ENCODE results near the gene TTC32. TPM values are rescaled to one million over a fixed set of nuclear protein-coding genes. Genes with fewer than 3 reads are reported as not detected.

The TTC32 gene
- polyA plus RNA-seq, 6 donors from 2014 or later, result 29.8 to 46.2 (median 35.8) TPM

DNA sequence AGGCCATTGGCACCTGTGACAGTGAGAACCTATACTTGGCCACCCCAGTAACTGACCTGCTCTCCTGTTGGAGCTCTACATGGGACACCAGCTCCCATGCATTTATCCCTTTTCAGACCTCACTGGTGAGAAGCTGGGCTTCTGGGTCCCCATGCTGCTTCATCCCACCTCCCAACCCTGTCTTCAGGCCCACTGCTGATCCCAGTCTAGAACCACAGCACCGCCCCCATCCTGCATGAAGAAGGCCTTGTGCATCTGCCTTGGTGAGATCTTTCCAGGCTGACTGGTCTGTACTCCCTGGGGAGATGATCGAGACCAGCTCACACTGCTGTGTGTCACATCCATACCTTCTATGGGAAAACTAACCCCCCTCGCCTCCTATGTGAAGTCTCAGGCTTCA, 22.7 kb downstream of the TTC32 start:
- Mint-ChIP-seq H3K36me3 (peaks cover 5 to 15% of the 10 kb centered on the region in 2 donors), H3K27me3 (no peaks in the 10 kb centered on the region), H3K4me1 (no peaks in the 10 kb centered on the region), H3K4me3 (peak overlapping the region in 1 of 8 donors; percentile 68), H3K9me3 (no peaks in the 10 kb centered on the region), H3K27ac (no peak overlapping the region)
- ATAC-seq (ENCODE audit: low read depth in 2 of 2) (no peak), DNase-seq (no peak)

DNA sequence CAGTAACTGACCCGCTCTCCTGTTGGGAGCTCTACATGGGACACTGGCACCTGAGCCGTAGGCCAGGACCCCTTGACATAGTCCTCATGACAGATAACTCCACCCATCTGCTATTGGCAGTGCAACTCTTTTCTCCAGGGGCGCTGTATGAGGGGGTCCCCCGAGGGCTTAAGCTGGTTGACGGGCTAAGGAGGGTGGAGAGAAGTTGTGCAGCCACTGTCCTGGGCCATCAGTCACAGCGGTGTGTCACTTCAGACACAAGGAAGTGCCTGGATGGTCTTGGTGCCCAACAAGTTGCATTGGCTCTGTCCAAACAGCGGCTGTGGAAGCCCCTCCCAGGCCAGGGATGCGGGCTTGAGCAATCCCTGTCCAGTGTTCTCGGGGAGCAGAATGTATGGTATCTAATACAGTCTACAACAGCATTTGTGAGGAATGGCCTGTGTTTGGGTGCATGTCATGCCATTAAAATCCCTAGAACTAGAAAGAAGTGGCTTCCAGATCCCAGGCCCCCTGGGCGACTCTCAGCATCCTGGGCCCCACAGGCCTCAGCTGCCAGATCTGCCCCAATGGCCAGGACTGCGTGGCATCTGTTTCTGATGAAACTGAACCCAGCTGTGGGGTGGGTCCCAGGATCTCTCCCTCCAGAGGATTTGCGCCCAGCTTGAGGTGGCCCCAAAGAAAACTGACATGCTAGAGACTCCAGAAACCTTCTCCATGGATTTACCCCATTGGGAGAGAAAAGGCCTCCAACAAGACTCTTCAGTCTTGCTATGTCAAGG, 23.3 kb downstream of the TTC32 start:
- no peak for ATAC-seq (ENCODE audit: low read depth in 2 of 2)
- Mint-ChIP-seq H3K4me3 (no peak overlapping the region), H3K4me1 (no peaks in the 10 kb centered on the region), H3K27ac (no peak overlapping the region), H3K9me3 (no peaks in the 10 kb centered on the region), H3K36me3 (peaks cover 7 to 15% of the 10 kb centered on the region in 2 donors), H3K27me3 (no peaks in the 10 kb centered on the region)
- no peak for DNase-seq

DNA sequence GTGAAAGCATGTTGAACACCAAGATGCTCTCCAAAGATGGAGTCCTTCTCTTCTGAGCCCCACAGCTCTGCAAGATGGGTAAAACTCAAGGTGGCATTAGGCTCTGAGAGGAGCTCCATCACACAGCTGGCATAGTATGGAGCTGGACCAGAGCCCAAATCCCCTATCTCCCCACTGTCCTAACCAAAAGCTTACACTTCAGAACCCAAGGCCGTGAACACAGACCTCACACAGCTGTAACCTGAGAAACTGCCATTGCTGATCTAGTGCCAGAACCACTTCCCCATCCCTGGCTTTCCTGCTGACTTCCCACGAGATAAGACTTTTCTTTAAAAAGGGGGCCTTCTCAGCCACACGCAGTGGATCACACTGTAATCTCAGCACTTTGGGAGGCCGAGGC, 25.0 kb downstream of the TTC32 start:
- Mint-ChIP-seq H3K27ac (peak overlapping the region in 2 of 6 donors; percentile 35 to 37), H3K4me1 (no peaks in the 10 kb centered on the region), H3K27me3 (no peaks in the 10 kb centered on the region), H3K36me3 (peaks cover 7 to 15% of the 10 kb centered on the region in 2 donors), H3K4me3 (no peak overlapping the region), H3K9me3 (no peaks in the 10 kb centered on the region)
- DNase-seq, result no peak
- ATAC-seq (ENCODE audit: low read depth in 2 of 2), result no peak

DNA sequence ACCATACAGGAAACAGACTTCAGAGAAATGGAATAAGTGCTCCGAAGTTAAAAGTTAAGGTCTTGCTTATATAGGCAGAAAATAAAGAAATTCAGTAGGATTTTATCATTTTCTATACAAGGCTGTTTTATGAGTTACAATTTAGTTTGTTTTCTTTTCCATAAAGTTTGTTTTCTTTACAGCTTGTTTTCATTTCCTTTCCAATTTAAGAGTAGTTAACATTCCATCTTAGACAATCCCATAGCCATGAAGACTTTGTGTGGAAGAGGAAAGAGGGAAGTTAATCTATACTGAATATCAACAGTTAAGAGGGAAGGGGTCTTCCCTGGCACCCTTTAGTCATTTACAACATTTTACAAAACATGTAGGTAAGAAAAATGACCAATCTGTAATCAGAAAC, 26.5 kb downstream of the TTC32 start:
- ATAC-seq (ENCODE audit: low read depth in 2 of 2) (no peak), DNase-seq (no peak)
- Mint-ChIP-seq H3K27me3 (no peaks in the 10 kb centered on the region), H3K4me3 (no peak overlapping the region), H3K4me1 (peaks cover 0 to 4% (median 1%) of the 10 kb centered on the region in 3 donors), H3K27ac (no peak overlapping the region), H3K9me3 (no peaks in the 10 kb centered on the region), H3K36me3 (peaks cover 7 to 10% of the 10 kb centered on the region in 2 donors)

DNA sequence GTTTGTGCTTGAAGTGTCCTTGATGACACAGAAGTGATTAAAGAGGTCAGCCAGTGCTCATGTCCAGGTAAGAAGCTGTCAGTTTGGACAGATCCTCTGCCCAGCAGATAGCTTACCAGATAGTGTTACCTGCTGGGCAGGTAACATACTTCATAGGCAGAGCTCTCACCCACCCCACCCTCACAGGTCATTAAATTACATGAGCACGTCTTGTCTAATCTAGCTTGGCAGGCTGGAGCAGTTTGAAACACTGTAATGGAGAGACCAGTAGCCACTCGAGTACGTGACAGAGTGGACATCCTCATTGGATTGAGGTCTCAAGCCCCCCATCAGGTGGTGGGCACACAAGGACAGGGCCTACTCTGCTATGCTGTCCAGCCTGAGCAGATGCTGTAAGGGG, 27.1 kb downstream of the TTC32 start:
- ATAC-seq (ENCODE audit: low read depth in 2 of 2) (no peak), DNase-seq (no peak)
- no peak overlapping the region for H3K4me3 Mint-ChIP-seq
- H3K36me3 Mint-ChIP-seq, result peaks cover 7 to 10% of the 10 kb centered on the region in 2 donors
- H3K27ac Mint-ChIP-seq, result peak overlapping the region in 1 of 6 donors; percentile 40
- no peaks in the 10 kb centered on the region for H3K9me3 Mint-ChIP-seq
- peaks cover 1 to 8% (median 7%) of the 10 kb centered on the region in 3 donors for H3K4me1 Mint-ChIP-seq
- no peaks in the 10 kb centered on the region for H3K27me3 Mint-ChIP-seq

DNA sequence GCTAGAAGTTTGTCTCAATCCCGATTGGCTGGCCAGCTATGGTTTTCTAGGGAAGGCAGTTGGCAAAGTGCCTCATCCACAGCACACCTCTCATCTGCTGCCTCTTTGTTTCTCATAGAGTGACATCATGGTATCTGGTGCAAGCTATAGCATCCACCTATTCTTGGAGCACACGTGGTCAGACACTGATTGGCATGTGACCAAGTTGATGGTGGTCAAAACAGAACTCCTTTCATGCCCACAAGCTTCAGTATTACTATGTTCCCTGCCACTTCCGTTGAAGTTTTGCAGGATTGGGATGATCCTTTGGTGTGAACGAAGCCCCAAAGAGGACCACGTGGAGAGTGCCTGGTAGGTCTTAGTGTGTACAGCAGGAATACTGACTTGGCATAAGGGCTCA, 28.8 kb downstream of the TTC32 start:
- no peak for DNase-seq
- H3K27me3 Mint-ChIP-seq, result no peaks in the 10 kb centered on the region
- no peak for ATAC-seq (ENCODE audit: low read depth in 2 of 2)
- H3K36me3 Mint-ChIP-seq, result peaks cover 5 to 7% of the 10 kb centered on the region in 2 donors
- H3K9me3 Mint-ChIP-seq, result no peaks in the 10 kb centered on the region
- H3K4me3 Mint-ChIP-seq, result no peak overlapping the region
- H3K4me1 Mint-ChIP-seq, result peaks cover 15 to 23% (median 22%) of the 10 kb centered on the region in 3 donors
- no peak overlapping the region for H3K27ac Mint-ChIP-seq

DNA sequence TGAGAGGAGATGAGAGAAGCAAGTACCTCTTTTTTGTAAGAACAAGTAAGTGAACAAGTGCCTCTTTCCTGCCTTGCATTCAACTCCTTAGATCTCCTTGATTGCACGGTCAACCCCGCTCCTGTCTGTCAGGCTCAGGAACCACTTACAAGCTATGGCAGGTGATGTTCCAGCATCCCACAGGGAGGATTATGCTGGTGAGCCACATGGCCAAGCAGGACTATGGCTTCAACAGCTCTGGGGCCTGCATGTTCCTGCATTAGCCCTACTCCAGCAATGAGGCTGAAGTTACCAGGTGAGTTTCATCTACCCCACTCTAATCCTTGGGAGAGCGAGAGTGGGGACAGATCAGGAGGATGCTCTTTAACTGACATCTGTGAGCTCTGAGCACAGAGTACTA, 29.5 kb downstream of the TTC32 start:
- H3K4me3 Mint-ChIP-seq, result peak overlapping the region in 1 of 8 donors; percentile 63
- peaks cover 16 to 29% (median 23%) of the 10 kb centered on the region in 3 donors for H3K4me1 Mint-ChIP-seq
- peaks cover 5 to 7% of the 10 kb centered on the region in 2 donors for H3K36me3 Mint-ChIP-seq
- ATAC-seq (ENCODE audit: low read depth in 2 of 2) (no peak), DNase-seq (no peak)
- no peak overlapping the region for H3K27ac Mint-ChIP-seq
- H3K9me3 Mint-ChIP-seq, result no peaks in the 10 kb centered on the region
- no peaks in the 10 kb centered on the region for H3K27me3 Mint-ChIP-seq

DNA sequence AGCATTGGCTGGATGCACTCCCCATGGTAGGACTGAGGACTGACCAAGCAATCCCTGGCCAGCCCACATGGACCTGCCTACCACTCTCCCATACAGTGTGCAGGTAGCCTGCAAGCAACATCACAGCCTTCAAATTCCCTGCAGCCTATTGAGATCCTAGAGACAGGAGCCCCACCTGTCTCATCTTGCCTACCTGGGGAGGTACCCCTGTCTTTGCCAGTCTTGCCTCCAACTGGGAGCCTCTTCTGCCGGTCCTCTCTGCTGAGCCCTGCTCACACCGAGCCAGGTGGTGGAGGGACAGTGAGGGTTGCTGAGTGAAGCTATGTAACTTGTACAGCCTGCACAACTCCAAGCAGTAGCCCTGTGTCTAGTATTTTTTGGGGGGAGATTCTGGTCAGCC, 29.9 kb downstream of the TTC32 start:
- H3K27me3 Mint-ChIP-seq, result no peaks in the 10 kb centered on the region
- H3K9me3 Mint-ChIP-seq, result no peaks in the 10 kb centered on the region
- H3K4me1 Mint-ChIP-seq, result peaks cover 16 to 30% (median 23%) of the 10 kb centered on the region in 3 donors
- DNase-seq (no peak), ATAC-seq (ENCODE audit: low read depth in 2 of 2) (no peak)
- H3K27ac Mint-ChIP-seq, result no peak overlapping the region
- peak overlapping the region in 1 of 8 donors; percentile 63 for H3K4me3 Mint-ChIP-seq
- H3K36me3 Mint-ChIP-seq, result peaks cover 3 to 7% of the 10 kb centered on the region in 2 donors

DNA sequence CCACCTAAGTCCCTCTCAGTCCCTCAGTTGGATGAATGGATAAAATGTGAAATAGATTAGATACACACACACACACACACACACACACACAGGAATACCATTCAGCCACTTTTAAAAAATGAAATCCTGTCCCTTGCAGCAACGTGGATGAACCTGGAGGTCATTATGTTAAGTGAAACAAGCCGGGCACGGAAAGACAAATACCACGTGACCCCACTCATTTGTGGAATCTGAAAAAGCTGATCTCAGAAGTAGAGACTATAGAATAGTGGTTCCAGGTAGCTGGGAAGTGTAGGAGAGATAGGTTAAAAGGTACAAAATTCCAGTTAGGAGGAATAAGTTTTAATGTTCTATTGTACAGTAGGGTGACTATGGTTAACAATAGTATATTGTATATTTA, 31.0 kb downstream of the TTC32 start:
- Mint-ChIP-seq H3K27me3 (no peaks in the 10 kb centered on the region), H3K4me3 (peak overlapping the region in 3 of 8 donors; percentile 25 to 95 (median 47)), H3K9me3 (no peaks in the 10 kb centered on the region), H3K27ac (no peak overlapping the region), H3K36me3 (peaks cover 0 to 7% of the 10 kb centered on the region in 2 donors), H3K4me1 (peaks cover 16 to 30% (median 23%) of the 10 kb centered on the region in 3 donors)
- ATAC-seq (ENCODE audit: low read depth in 2 of 2), result no peak
- no peak for DNase-seq

DNA sequence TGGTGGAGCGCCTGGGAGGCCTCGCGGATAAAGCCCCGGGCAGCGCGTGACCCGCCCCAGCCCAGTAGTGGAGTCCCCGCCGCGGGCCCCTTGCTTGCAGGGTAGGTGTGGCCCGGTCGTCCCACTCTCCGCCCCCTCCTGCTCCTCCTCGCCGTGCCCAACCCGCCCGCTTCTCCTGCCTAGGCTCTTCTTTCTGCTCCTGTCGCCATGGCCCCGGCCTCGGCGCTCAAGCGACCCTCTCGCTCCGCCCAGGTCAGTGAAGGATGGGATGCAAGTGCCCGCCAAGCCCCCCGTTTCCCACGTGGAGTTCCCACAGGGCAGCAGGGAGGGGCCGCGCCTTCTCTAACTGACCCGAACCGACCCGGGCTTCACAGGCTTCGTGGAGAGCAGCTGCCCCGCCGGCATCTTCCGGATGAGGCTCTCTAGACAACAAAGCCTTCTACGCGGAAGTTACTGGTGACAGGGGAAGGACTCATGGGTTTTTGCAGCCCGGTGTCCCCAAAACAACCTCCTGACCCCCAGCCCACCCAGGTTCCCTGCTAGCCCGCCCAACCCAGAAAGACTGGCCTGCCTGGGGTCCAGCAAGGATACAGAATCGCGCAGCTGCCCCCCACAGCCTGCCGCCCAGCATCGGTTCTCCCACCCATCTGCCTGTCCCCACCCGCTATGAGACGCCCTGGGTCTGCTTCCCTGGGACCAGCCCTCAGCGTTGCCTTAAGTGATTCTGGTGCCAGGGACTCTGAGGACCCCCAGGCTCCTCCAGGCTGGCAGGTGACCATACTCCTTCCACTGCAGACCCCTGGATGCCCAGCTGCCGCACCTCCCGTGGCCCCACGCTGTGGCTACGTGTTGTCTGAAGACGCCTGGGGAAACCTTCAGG, 32.8 kb downstream of the TTC32 start:
- Mint-ChIP-seq H3K27me3 (peaks cover 0 to 8% (median 6%) of the 10 kb centered on the region in 3 donors), H3K4me3 (peak overlapping the region; percentile 94 to 99 (median 96)), H3K9me3 (no peaks in the 10 kb centered on the region), H3K27ac (peak overlapping the region; percentile 85 to 100 (median 95)), H3K36me3 (peaks cover 0 to 1% of the 10 kb centered on the region in 2 donors), H3K4me1 (peaks cover 16 to 30% (median 23%) of the 10 kb centered on the region in 3 donors)
- DNase-seq (peak; percentile 63), ATAC-seq (ENCODE audit: low read depth in 2 of 2) (peak; percentile 85 to 87)

DNA sequence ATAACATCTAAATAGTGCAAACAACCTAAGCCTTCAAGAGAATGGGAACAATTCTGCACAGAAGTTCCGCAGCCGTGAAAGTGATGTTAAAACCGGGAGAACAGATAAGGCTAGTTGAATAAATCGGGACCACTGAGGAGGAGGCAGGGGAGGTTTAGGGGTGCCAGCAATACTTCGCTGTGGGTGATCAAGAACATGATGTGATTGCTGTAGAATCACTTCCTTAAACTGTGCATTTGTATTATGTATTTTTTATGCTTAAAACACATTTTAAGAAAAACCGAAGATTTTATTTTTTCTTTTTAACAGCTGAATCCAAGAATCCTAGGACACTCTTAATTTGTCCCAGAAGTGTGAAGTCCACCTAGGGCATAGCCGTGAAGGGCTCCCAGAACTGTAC, 33.6 kb downstream of the TTC32 start:
- no peaks in the 10 kb centered on the region for H3K9me3 Mint-ChIP-seq
- H3K36me3 Mint-ChIP-seq, result no peaks in the 10 kb centered on the region
- peak; percentile 56 to 57 for ATAC-seq (ENCODE audit: low read depth in 2 of 2)
- peaks cover 16 to 32% (median 23%) of the 10 kb centered on the region in 3 donors for H3K4me1 Mint-ChIP-seq
- no peak for DNase-seq
- peak overlapping the region; percentile 72 to 98 (median 86) for H3K27ac Mint-ChIP-seq
- peak overlapping the region; percentile 94 to 99 (median 96) for H3K4me3 Mint-ChIP-seq
- H3K27me3 Mint-ChIP-seq, result peaks cover 0 to 9% (median 6%) of the 10 kb centered on the region in 3 donors

DNA sequence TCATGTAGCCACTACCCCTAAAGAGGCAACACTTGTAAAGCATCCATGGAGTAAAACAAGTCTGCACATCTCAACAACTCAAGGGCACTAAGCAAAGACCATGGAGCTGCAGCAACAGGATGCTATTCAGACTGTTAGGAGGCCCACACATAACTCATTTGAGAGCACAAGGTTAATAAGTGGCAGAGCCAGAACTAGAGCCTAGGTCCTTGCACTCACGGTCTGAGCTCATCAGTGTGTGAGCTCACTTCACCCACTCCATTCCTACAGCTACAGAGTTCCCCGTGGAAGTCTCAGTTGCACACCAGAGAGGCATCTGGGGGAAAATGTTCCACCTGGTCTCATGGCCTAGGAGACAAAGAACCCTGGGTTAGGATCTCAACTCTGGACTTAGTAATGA, 35.0 kb downstream of the TTC32 start:
- H3K27ac Mint-ChIP-seq, result no peak overlapping the region
- H3K4me1 Mint-ChIP-seq, result peaks cover 16 to 37% (median 26%) of the 10 kb centered on the region in 3 donors
- no peaks in the 10 kb centered on the region for H3K9me3 Mint-ChIP-seq
- H3K27me3 Mint-ChIP-seq, result peaks cover 0 to 17% (median 14%) of the 10 kb centered on the region in 3 donors
- DNase-seq (no peak), ATAC-seq (ENCODE audit: low read depth in 2 of 2) (no peak)
- H3K4me3 Mint-ChIP-seq, result peak overlapping the region in 1 of 8 donors; percentile 95
- no peaks in the 10 kb centered on the region for H3K36me3 Mint-ChIP-seq

DNA sequence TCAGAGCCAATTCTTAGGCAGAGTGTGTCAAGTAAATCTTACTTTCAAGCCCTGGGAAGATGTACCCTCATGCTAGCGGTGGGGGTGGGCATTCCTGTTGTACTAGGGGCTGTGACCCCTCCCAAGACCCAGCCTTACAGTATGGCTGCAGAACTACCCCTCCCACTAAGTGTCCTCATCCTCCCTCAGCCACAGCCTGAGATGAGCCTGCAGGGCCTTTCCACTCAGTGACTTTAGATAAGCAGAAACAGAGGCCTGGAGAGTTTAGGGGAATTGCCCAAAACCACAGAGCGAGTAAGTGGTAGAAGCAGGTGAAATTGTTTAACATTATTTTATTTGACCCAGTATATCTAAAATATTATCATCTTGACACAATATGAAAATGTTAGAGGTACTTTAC, 36.6 kb downstream of the TTC32 start:
- H3K36me3 Mint-ChIP-seq, result no peaks in the 10 kb centered on the region
- H3K9me3 Mint-ChIP-seq, result no peaks in the 10 kb centered on the region
- peaks cover 16 to 33% (median 24%) of the 10 kb centered on the region in 3 donors for H3K4me1 Mint-ChIP-seq
- no peak for DNase-seq
- H3K4me3 Mint-ChIP-seq, result no peak overlapping the region
- H3K27me3 Mint-ChIP-seq, result peaks cover 0 to 24% (median 15%) of the 10 kb centered on the region in 3 donors
- peak overlapping the region in 1 of 6 donors; percentile 75 for H3K27ac Mint-ChIP-seq
- no peak for ATAC-seq (ENCODE audit: low read depth in 2 of 2)

Measured in naive B cell (primary cell).